Aorta (tissue), 5 donors: ENCODE measurements around the gene PACSIN2. TPM values are rescaled to one million over a fixed set of nuclear protein-coding genes. Genes with fewer than 3 reads are reported as not detected.
A peak's percentile ranks its signal among the peaks of the same experiment; 100 is the strongest.
"Not testable (repeated sequence)": the region's sequence is repeated elsewhere in the genome, so short reads cannot be mapped to it uniquely, and the experiment has no call there.

Experiments
- ATAC-seq: fragments of 200-7000 bp; cut with Tn5 transposase; one replicate; pipeline ENCODE4 v1.9.1; 2022; ENCODE audit warnings: moderate library complexity; ENCODE audit not compliant: low FRiP score
- DNase-seq, 2 donors: peaks; one replicate each; pipeline ENCODE4 v3.0.0-alpha.2; 2020
- H3K27ac ChIP-seq, 2 donors: one replicate each; pipeline ENCODE4 v1.5.1; 2013; ENCODE audit warnings: low read length in 2 of 2, mild to moderate bottlenecking in 2 of 2, moderate library complexity in 2 of 2, control low read depth in 1 of 2, inconsistent platforms in 1 of 2, low read depth in 1 of 2
- H3K27me3 ChIP-seq, 2 donors: one replicate each; pipeline ENCODE4 v1.6.1; 2013; ENCODE audit warnings: control low read depth in 1 of 2, low read length in 1 of 2, mild to moderate bottlenecking in 1 of 2, moderate library complexity in 1 of 2; ENCODE audit not compliant: insufficient read depth in 2 of 2, control insufficient read depth in 1 of 2
- H3K36me3 ChIP-seq, 2 donors: one replicate each; pipeline ENCODE4 v1.6.1; 2013; ENCODE audit warnings: control low read depth in 1 of 2, low read length in 1 of 2, mild to moderate bottlenecking in 1 of 2; ENCODE audit not compliant: insufficient read depth in 2 of 2, control insufficient read depth in 1 of 2
- H3K4me1 ChIP-seq, 2 donors: one replicate each; pipeline ENCODE4 v1.6.1; 2013; ENCODE audit warnings: low read length in 2 of 2, control low read depth in 1 of 2, mild to moderate bottlenecking in 1 of 2, moderate library complexity in 1 of 2; ENCODE audit not compliant: insufficient read depth in 2 of 2, control insufficient read depth in 1 of 2
- H3K4me3 ChIP-seq, 2 donors: one replicate each; pipeline ENCODE4 v1.5.1; 2013; ENCODE audit warnings: low read length in 2 of 2, control low read depth in 1 of 2, mild to moderate bottlenecking in 1 of 2
- H3K9me3 ChIP-seq: one replicate; pipeline ENCODE4 v1.6.1; 2013; ENCODE audit warnings: mild to moderate bottlenecking, low read length; ENCODE audit not compliant: control insufficient read depth
- WGBS, 2 donors: extraction: QIAGEN DNeasy Blood & Tissue Kit; methylation state at CpG; one replicate each; pipeline ENCODE4 v1.1.7; 2013; 5-methylcytosine and 5-hydroxymethylcytosine counted together
- intact Hi-C, 2 donors: fragments of 100-400 bp; cut with DNase I; formaldehyde crosslinking; loops; one replicate each; pipeline versions ENCODE4 v1.14.2 to v1.15.0; 2022
- polyA plus RNA-seq, 2 donors: library from polyadenylated mRNA; stranded (reverse); fragments of 200-250 nt; gene quantifications; one replicate each; pipeline ENCODE4 v1.2.3, GENCODE V29; 2013
- total RNA-seq, 2 donors: library from RNA; stranded (reverse); fragmentation: NEBNext Ultra II Directional; extraction: Animal tissue kit (Norgen Biotek cat#: 25700); gene quantifications; one replicate each; pipeline ENCODE4 v1.2.1, GENCODE V29; 2021
- donor health status: healthy with polysubstance abuse.
- donor health status: Bipolar disorder and iron deficiency.
- donor health status: DM: no; HTN: no; CAD: no.
- donor health status: DM: no; HTN: no; CAD: no.
- donor health status: DM: yes; HTN: yes; CAD: no.

Gene PACSIN2
- total and polyA plus RNA-seq, 4 donors = 50.5 to 127 (median 84.7) TPM

DNA sequence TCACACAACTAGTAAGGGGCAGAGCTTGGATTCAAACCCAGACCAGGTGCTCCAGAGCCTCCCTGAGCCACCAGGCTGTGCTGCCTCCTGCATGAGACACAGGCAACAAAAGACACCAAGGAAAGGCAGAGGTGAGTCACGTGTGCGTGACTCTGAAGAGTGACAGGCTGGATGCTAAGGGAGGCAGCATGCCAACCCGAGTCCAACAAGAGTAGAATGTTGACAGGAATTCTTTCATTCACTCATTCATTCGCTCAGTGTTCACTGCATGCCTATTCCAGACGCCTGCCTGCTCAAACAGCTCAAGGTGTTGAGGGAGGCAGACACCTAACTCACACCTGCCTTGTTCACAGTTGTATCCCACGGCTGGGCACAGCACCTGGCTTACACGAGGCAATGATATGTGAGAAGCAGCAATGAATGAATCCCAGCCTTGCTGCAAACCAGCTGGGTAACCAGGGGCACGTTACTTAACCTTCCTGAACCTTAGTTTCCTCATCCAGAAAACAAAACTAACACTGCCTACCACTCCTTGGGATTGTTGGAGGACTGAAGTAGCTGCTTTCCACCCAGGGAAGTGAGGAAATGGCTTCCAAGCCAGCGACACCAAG, 84.0 kb downstream of the PACSIN2 start:
- 41 to 44% methylated on average over 9 of the region's 9 CpGs for WGBS, 2 donors
- ATAC-seq (no peak), DNase-seq (peak; percentile 59 to 82)
- Histone ChIP-seq H3K36me3 (no peaks in the 10 kb centered on the region), H3K27ac (peak overlapping the region; percentile 80 to 100), H3K9me3 (no peaks in the 10 kb centered on the region), H3K4me1 (peaks cover 14 to 27% of the 10 kb centered on the region in 2 donors), H3K27me3 (no peaks in the 10 kb centered on the region), H3K4me3 (no peak overlapping the region)
- intact Hi-C loops = loop anchor here in 1 of 2 donors (5.0 kb wide), 2 partner anchors 66 to 81 kb away; no protein-coding TSS in a partner anchor

DNA sequence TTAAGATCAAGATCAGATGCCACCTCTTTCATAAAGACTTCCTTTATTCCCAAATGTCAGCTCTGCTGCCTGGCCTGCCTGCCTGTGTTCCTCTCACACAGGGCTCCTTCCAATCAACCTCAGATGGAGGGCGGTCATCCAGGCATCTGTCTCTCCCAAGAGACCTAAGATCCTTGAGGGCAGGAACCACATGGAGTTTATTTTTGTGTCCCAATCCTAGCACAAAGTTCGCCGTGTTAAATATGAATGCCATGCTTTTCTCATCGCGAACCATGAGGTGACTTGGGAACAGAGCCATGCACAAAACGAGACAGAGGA, 85.2 kb downstream of the PACSIN2 start:
- Histone ChIP-seq H3K36me3 (no peaks in the 10 kb centered on the region), H3K27me3 (no peaks in the 10 kb centered on the region), H3K4me1 (peaks cover 17 to 29% of the 10 kb centered on the region in 2 donors), H3K4me3 (no peak overlapping the region), H3K27ac (peak overlapping the region; percentile 51 to 97), H3K9me3 (no peaks in the 10 kb centered on the region)
- intact Hi-C loops = loop anchor here in 1 of 2 donors (5.0 kb wide), 2 partner anchors 68 to 83 kb away; no protein-coding TSS in a partner anchor
- ATAC-seq = no peak
- WGBS, 2 donors = 6 to 7% methylated on average over 6 of the region's 6 CpGs
- DNase-seq = peak in 1 of 2 donors; percentile 21

DNA sequence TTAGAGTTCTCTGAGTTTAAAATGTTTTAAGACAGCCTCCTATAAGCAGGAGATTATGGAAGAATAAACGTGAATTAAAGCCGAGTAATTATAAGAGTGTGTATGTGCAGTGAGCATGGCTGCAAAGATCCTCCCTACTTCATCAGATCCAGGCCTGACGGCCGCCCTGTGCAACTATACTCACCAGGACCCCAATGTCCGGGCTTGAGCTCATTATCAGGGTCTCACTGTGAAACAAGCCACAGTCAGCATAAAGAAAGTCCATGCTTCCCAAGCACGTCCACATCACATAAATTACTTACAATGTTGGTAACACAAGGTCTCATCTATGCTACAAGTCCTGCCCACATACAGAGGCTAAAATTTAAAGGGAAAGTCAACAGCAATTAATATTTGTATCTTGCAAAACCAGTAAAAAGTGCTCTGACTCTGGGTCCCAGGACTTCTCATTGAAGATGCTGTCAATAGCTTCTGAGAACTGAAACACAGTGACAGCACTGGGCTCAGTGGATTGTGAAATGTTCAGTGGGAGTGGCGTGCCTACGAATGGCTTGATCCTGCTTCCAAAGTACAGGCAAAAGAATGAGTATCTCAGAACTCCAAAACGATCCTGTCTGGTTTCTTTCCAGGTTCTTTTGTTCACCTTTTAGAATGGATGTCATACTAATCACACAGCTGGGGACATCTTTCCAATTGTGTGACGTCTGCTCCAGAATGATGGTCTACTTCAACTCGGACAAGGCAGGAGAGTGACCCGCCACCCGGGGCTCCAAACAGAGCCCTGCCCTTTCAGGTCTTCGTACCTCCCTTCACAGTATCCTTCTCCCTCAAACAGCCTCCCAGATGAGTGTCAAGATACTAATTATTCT, 85.7 kb downstream of the PACSIN2 start:
- H3K36me3 ChIP-seq = no peaks in the 10 kb centered on the region
- DNase-seq (peak; percentile 60 to 76), ATAC-seq (no peak)
- H3K27me3 ChIP-seq = no peaks in the 10 kb centered on the region
- H3K4me3 ChIP-seq = no peak overlapping the region
- intact Hi-C loops = no loop called here
- peak overlapping the region; percentile 51 to 97 for H3K27ac ChIP-seq
- WGBS, 2 donors = 44 to 45% methylated on average over 14 of the region's 14 CpGs
- H3K4me1 ChIP-seq = peaks cover 12 to 24% of the 10 kb centered on the region in 2 donors
- H3K9me3 ChIP-seq = no peaks in the 10 kb centered on the region

DNA sequence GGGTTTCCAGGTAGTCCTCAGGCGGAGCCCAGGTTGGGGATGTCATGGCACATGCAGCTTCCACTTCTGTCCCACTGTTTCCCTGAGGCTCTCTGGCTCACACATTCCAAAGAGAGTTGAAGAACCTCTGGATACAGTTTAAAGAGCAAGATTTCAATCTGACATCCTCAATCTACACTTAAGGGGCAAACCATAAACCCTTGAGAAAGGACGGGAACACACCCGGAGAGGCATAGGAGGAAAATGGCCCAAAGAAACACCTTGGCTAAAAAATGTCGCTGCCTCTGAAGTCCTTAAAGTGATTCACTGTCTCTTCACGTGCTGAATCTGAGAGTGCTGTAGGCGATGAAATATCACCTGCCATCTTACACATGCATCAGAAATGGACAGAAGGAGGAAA, 87.0 kb downstream of the PACSIN2 start:
- Histone ChIP-seq H3K27me3 (no peaks in the 10 kb centered on the region), H3K4me3 (no peak overlapping the region), H3K27ac (peak overlapping the region; percentile 46 to 47), H3K36me3 (no peaks in the 10 kb centered on the region), H3K9me3 (no peaks in the 10 kb centered on the region), H3K4me1 (peaks cover 10 to 22% of the 10 kb centered on the region in 2 donors)
- no peak for ATAC-seq
- WGBS, 2 donors = 87 to 97% methylated on average over 6 of the region's 6 CpGs
- intact Hi-C loops = no loop called here
- DNase-seq = peak in 1 of 2 donors; percentile 17

DNA sequence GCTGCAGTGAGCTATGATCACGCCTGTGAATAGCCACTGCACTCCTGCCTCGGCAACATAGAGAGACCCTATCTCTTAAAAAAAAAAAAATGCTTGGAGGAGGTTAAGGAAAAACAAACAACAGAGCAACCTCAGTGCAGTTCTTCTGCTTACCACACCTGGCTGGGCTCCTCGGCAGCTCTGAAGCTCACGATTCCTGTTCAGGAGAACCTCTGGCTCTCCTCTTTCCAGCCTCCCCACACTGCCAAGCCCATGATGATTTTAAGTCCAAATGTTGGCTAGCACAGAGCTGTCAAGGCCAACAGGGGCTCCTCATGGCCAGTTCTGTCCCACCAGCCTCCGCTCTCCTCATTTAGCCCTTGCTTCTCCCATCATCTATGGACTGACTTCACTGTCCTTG, 88.2 kb downstream of the PACSIN2 start:
- peak; percentile 18 to 27 for DNase-seq
- WGBS, 2 donors = 38 to 39% methylated on average over 5 of the region's 5 CpGs
- Histone ChIP-seq H3K4me3 (no peak overlapping the region), H3K27me3 (no peaks in the 10 kb centered on the region), H3K36me3 (no peaks in the 10 kb centered on the region), H3K4me1 (peaks cover 10 to 23% of the 10 kb centered on the region in 2 donors), H3K9me3 (no peaks in the 10 kb centered on the region), H3K27ac (peak overlapping the region in 1 of 2 donors; percentile 85)
- intact Hi-C loops = no loop called here
- ATAC-seq = no peak

DNA sequence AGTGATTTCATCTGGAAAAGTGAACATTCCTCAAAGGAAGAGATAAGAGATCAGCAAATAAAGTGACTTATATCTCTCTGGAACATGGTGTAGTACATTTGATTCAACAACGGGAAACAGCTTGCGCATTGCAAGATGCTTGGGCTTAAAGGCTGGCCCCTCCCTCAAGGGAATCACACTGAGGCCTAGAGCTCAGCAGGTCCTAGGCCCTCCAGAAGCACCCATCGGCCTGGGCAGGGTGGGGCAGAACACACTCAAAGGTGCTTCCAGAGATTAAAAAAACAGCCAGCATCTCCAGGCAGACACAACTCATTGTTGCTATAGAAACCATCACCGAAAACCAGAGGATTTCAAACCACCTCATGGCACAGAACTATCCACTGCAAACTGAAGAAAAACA, 88.8 kb downstream of the PACSIN2 start:
- Histone ChIP-seq H3K4me1 (peaks cover 10 to 20% of the 10 kb centered on the region in 2 donors), H3K4me3 (no peak overlapping the region), H3K27me3 (no peaks in the 10 kb centered on the region), H3K27ac (peak overlapping the region in 1 of 2 donors; percentile 85), H3K36me3 (no peaks in the 10 kb centered on the region), H3K9me3 (no peaks in the 10 kb centered on the region)
- DNase-seq (peak; percentile 38 to 67), ATAC-seq (no peak)
- intact Hi-C loops = no loop called here
- WGBS, 2 donors = 16% methylated on average over 4 of the region's 4 CpGs

DNA sequence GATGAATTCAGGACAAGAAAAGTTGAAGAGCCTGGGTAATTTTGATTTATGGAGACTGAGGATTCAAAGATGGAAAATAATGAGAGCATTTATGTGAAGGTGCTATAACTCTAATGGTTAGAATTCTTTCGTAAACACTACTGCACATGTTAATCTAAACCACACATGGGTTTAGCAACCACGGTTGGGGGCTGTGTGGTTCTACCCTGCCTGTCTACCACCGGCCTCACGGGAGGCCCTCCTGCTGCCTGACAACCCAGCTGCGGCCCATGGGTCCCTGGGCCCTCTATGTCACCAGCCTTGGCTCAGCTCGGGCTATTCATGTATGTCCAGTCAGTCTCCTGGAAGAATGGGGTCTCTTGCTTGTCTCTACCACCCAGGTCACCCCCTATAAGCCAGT, 89.4 kb downstream of the PACSIN2 start:
- Histone ChIP-seq H3K36me3 (no peaks in the 10 kb centered on the region), H3K4me3 (no peak overlapping the region), H3K9me3 (no peaks in the 10 kb centered on the region), H3K4me1 (peaks cover 5 to 16% of the 10 kb centered on the region in 2 donors), H3K27me3 (no peaks in the 10 kb centered on the region), H3K27ac (peak overlapping the region in 1 of 2 donors; percentile 67)
- 61 to 73% methylated on average over 6 of the region's 6 CpGs for whole genome bisulfite sequencing, 2 donors
- ATAC-seq (no peak), DNase-seq (peak in 1 of 2 donors; percentile 10)
- intact Hi-C loops = no loop called here

DNA sequence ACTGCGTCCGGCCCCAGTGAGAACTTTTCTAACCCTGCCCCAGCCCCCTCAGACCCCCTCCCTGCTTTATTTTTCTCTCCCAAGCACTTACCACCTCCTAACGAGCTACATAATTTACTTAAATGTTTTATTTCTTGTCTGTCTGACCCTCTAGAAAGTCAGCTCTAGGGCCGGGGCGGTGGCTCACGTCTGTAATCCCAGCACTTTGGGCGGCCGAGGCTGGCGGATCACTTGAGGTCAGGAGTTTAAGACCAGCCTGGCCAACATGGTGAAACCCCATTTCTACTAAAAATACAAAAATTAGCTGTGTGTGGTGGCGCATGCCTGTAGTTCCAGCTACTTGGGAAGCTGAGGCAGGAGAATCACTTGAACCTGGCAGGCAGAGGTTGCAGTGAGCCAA, 89.9 kb downstream of the PACSIN2 start:
- ATAC-seq = not testable (repeated sequence)

More for the DNA sequence above, 89.9 kb downstream of the PACSIN2 start:
- H3K36me3 ChIP-seq, H3K27me3 ChIP-seq, H3K4me3 ChIP-seq, H3K27ac ChIP-seq, intact Hi-C loops, H3K9me3 ChIP-seq: not testable (repeated sequence)
- WGBS, 2 donors = 95% methylated on average over 10 of the region's 10 CpGs
- H3K4me1 ChIP-seq = peaks cover 5 to 15% of the 10 kb centered on the region in 2 donors
- DNase-seq = peak; percentile 23 to 44
